ENCODE data around the gene TNFSF8.

GRCh38 chr9:114894206-114894605 lies 36.2 kb downstream of the TNFSF8 start:
- TF ChIP-seq EZH2 (IDR thresholded peaks at IDR 0.05; ENCODE audit: low read depth, low read length, severe bottlenecking) (no peak), CTCF (IDR thresholded peaks at IDR 0.05; ENCODE audit: control extremely low read depth in 1 of 3, insufficient read depth in 1 of 3, low read depth in 1 of 3, low read length in 3 of 3) (no peak), POLR2AphosphoS5 (IDR thresholded peaks at IDR 0.05; ENCODE audit: low read depth, low read length) (no peak), ZNF274 (IDR thresholded peaks at IDR 0.05; ENCODE audit: borderline replicate concordance, extremely low read depth, low read length) (no peak), MAX (IDR thresholded peaks at IDR 0.05) (no peak), CBX8 (IDR thresholded peaks at IDR 0.05; ENCODE audit: borderline replicate concordance, low read depth, low read length) (no peak)

Measured in H1 (cell line).